ENCODE data around the gene RFC5.

The RFC5 gene

GRCh38 chr12:118025168-118025567 is 8.7 kb downstream of the RFC5 start:
- FAIRE-seq (no peak), DNase-seq (ENCODE audit: insufficient read length, low spot score) (no peak)
- TF ChIP-seq CTCF (IDR thresholded peaks at IDR 0.05; ENCODE audit: insufficient read depth, missing control alignments), result no peak

- DNase-seq (ENCODE audit: insufficient read length, low spot score), result no peak
- no peak for FAIRE-seq
- TF ChIP-seq CTCF (IDR thresholded peaks at IDR 0.05; ENCODE audit: insufficient read depth, missing control alignments), result no peak
Measured at GRCh38 chr12:118029166-118029565, 12.7 kb downstream of the RFC5 start.

- no peak for FAIRE-seq
- TF ChIP-seq CTCF (IDR thresholded peaks at IDR 0.05; ENCODE audit: insufficient read depth, missing control alignments), result no peak
- DNase-seq (ENCODE audit: insufficient read length, low spot score), result no peak
Measured at GRCh38 chr12:118032188-118032587, 15.7 kb downstream of the RFC5 start.

GRCh38 chr12:118033323-118033722 is 16.8 kb downstream of the RFC5 start:
- no peak for TF ChIP-seq CTCF (IDR thresholded peaks at IDR 0.05; ENCODE audit: insufficient read depth, missing control alignments)
- no peak for DNase-seq (ENCODE audit: insufficient read length, low spot score)
- FAIRE-seq, result no peak

GRCh38 chr12:118033902-118034301 is 17.4 kb downstream of the RFC5 start:
- TF ChIP-seq CTCF (IDR thresholded peaks at IDR 0.05; ENCODE audit: insufficient read depth, missing control alignments), result no peak
- FAIRE-seq (no peak), DNase-seq (ENCODE audit: insufficient read length, low spot score) (no peak)

GRCh38 chr12:118034429-118035189 is 18.1 kb downstream of the RFC5 start:
- no peak for DNase-seq (ENCODE audit: insufficient read length, low spot score)
- TF ChIP-seq CTCF (IDR thresholded peaks at IDR 0.05; ENCODE audit: insufficient read depth, missing control alignments), result peak; percentile 61
- no peak for FAIRE-seq

Measured in D721Med (cell line).